NOMO-1 (cell line): ENCODE data around the gene CRIP1.

Source experiments
- DNase-seq, 2 experiments: peaks; one replicate each; lab custom pipeline; 2025; ENCODE audit not compliant: unreplicated experiment in 2 of 2; lab: John Stamatoyannopoulos, UW

The CRIP1 gene

GRCh38 chr14:105531088-105531893 is 44.6 kb downstream of the CRIP1 start:
- DNase-seq, result no peak

GRCh38 chr14:105531894-105532623 is 45.4 kb downstream of the CRIP1 start:
- DNase-seq, result no peak

- no peak for DNase-seq
Measured at GRCh38 chr14:105532735-105533141, 46.1 kb downstream of the CRIP1 start.

- no peak for DNase-seq
Measured at GRCh38 chr14:105533391-105533790, 46.7 kb downstream of the CRIP1 start.

- no peak for DNase-seq
Measured at GRCh38 chr14:105533811-105534498, 47.3 kb downstream of the CRIP1 start.

- DNase-seq, result no peak
Measured at GRCh38 chr14:105534586-105534985, 47.9 kb downstream of the CRIP1 start.

- DNase-seq, result no peak
Measured at GRCh38 chr14:105536051-105536450, 49.4 kb downstream of the CRIP1 start.

- no peak for DNase-seq
Measured at GRCh38 chr14:105536691-105537579, 50.2 kb downstream of the CRIP1 start.

GRCh38 chr14:105537580-105538474 is 51.1 kb downstream of the CRIP1 start:
- peak in 1 of 2 experiments; percentile 13 for DNase-seq
